H9 (cell line): ENCODE data around the gene KANSL1. TPM values are rescaled to one million over a fixed set of nuclear protein-coding genes. Genes with fewer than 3 reads are reported as not detected.

Experiments
- DNase-seq: peaks from one replicate; pipeline ENCODE4 v3.0.0-alpha.2; 2017
- H2AFZ ChIP-seq: one replicate; pipeline ENCODE4 v1.6.1; 2013; ENCODE audit warnings: mild to moderate bottlenecking, low read length, control low read depth, moderate library complexity
- H2AK5ac ChIP-seq: 2 replicates; pipeline ENCODE4 v1.6.1; 2013; ENCODE audit warnings: low read length, control low read depth, mixed read lengths; ENCODE audit not compliant: insufficient read length
- H2BK120ac ChIP-seq: one replicate; pipeline ENCODE4 v1.6.1; 2013; ENCODE audit warnings: low read depth, mild to moderate bottlenecking, low read length, control low read depth, inconsistent platforms; ENCODE audit not compliant: poor library complexity, severe bottlenecking
- H2BK12ac ChIP-seq: 2 replicates; pipeline ENCODE4 v1.6.1; 2013; ENCODE audit warnings: low read length, control low read depth, mixed read lengths, low read depth; ENCODE audit not compliant: insufficient read length
- H2BK15ac ChIP-seq: 2 replicates; pipeline ENCODE4 v1.6.1; 2013; ENCODE audit warnings: low read depth, low read length, control low read depth
- H2BK20ac ChIP-seq: one replicate; pipeline ENCODE4 v1.6.1; 2013; ENCODE audit warnings: low read depth, mild to moderate bottlenecking, low read length, control low read depth, inconsistent platforms; ENCODE audit not compliant: poor library complexity, severe bottlenecking
- H2BK5ac ChIP-seq: 2 replicates; pipeline ENCODE4 v1.6.1; 2013; ENCODE audit warnings: low read length, control low read depth, mixed read lengths; ENCODE audit not compliant: insufficient read length
- H3K14ac ChIP-seq: 2 replicates; pipeline ENCODE4 v1.6.1; 2013; ENCODE audit warnings: low read length, control low read depth; ENCODE audit not compliant: insufficient read depth
- H3K18ac ChIP-seq: 2 replicates; pipeline ENCODE4 v1.6.1; 2013; ENCODE audit warnings: low read depth, mild to moderate bottlenecking, mixed read lengths, low read length, control low read depth; ENCODE audit not compliant: insufficient read length
- H3K23ac ChIP-seq: 2 replicates; pipeline ENCODE4 v1.6.1; 2013; ENCODE audit warnings: low read length, control low read depth, mixed read lengths, low read depth; ENCODE audit not compliant: insufficient read length
- H3K23me2 ChIP-seq: 2 replicates; pipeline ENCODE4 v1.6.1; 2013; ENCODE audit warnings: low read depth, mild to moderate bottlenecking, mixed read lengths, low read length, control low read depth; ENCODE audit not compliant: insufficient read length, poor library complexity, severe bottlenecking
- H3K27ac ChIP-seq: 2 replicates; pipeline ENCODE4 v1.5.1; 2013; ENCODE audit warnings: low read length, control low read depth, mixed read lengths, low read depth; ENCODE audit not compliant: insufficient read length
- H3K27me3 ChIP-seq: 2 replicates; pipeline ENCODE4 v1.6.1; 2013; ENCODE audit warnings: low read length, control low read depth, inconsistent platforms; ENCODE audit not compliant: insufficient read depth
- H3K4ac ChIP-seq: 2 replicates; pipeline ENCODE4 v1.6.1; 2013; ENCODE audit warnings: low read depth, mild to moderate bottlenecking, control low read depth, inconsistent platforms, low read length, moderate library complexity
- H3K4me1 ChIP-seq: 2 replicates; pipeline ENCODE4 v1.6.1; 2013; ENCODE audit warnings: low read length, control low read depth, inconsistent platforms; ENCODE audit not compliant: insufficient read depth
- H3K4me2 ChIP-seq: 2 replicates; pipeline ENCODE4 v1.6.1; 2013; ENCODE audit warnings: low read length, control low read depth, mixed read lengths; ENCODE audit not compliant: insufficient read length, insufficient read depth
- H3K56ac ChIP-seq: 2 replicates; pipeline ENCODE4 v1.6.1; 2013; ENCODE audit warnings: low read depth, mild to moderate bottlenecking, mixed read lengths, low read length, control low read depth; ENCODE audit not compliant: insufficient read length
- H3K79me1 ChIP-seq: 2 replicates; pipeline ENCODE4 v1.6.1; 2013; ENCODE audit warnings: low read depth, mild to moderate bottlenecking, moderate library complexity, low read length, control low read depth, inconsistent platforms; ENCODE audit not compliant: insufficient read depth, poor library complexity, severe bottlenecking
- H3K79me2 ChIP-seq: 2 replicates; pipeline ENCODE4 v1.6.1; 2013; ENCODE audit warnings: low read length, control low read depth, inconsistent platforms; ENCODE audit not compliant: insufficient read depth
- H3K9ac ChIP-seq: 2 replicates; pipeline ENCODE4 v1.6.1; 2013; ENCODE audit warnings: low read length, control low read depth, mixed read lengths; ENCODE audit not compliant: insufficient read length; ENCODE audit errors: extremely low read depth
- H3K9me3 ChIP-seq: one replicate; pipeline ENCODE4 v1.6.1; 2013; ENCODE audit warnings: low read depth, low read length, inconsistent platforms; ENCODE audit not compliant: control insufficient read depth
- H3T11ph ChIP-seq: one replicate; pipeline ENCODE4 v1.6.1; 2013; ENCODE audit warnings: mild to moderate bottlenecking, low read length, control low read depth, inconsistent platforms
- H4K20me1 ChIP-seq: one replicate; pipeline ENCODE4 v1.6.1; 2013; ENCODE audit not compliant: control insufficient read depth, insufficient read length, insufficient read depth
- H4K5ac ChIP-seq: 2 replicates; pipeline ENCODE4 v1.6.1; 2013; ENCODE audit warnings: low read depth, mild to moderate bottlenecking, mixed read lengths, low read length, control low read depth; ENCODE audit not compliant: insufficient read length
- H4K8ac ChIP-seq: replicated peaks from 2 replicates; pipeline ENCODE4 v1.6.1; 2013; ENCODE audit warnings: low read length, control low read depth, mixed read lengths, low read depth; ENCODE audit not compliant: insufficient read length
- H4K91ac ChIP-seq: 2 replicates; pipeline ENCODE4 v1.6.1; 2013; ENCODE audit warnings: low read depth, mild to moderate bottlenecking, moderate library complexity, mixed read lengths, low read length, control low read depth; ENCODE audit not compliant: insufficient read length
- H3K27ac Mint-ChIP-seq, 3 experiments: 2 replicates in 2 of 3; 3 replicates in 1 of 3; pipeline ENCODE4 v1.8.0; 2020 to 2021; ENCODE audit warnings: mixed read lengths in 3 of 3, mild to moderate bottlenecking in 1 of 3, moderate library complexity in 1 of 3
- H3K27me3 Mint-ChIP-seq: 2 replicates; pipeline ENCODE4 v1.8.0; 2021; ENCODE audit warnings: low read depth, mild to moderate bottlenecking, moderate library complexity, mixed read lengths
- H3K36me3 Mint-ChIP-seq, 3 experiments: 2 replicates in 2 of 3; 3 replicates in 1 of 3; pipeline ENCODE4 v1.8.0; 2020 to 2021; ENCODE audit warnings: low read depth in 3 of 3, mixed read lengths in 3 of 3; ENCODE audit not compliant: insufficient read depth in 1 of 3
- H3K4me1 Mint-ChIP-seq, 2 experiments: 2 replicates each; pipeline ENCODE4 v1.8.0; 2020; ENCODE audit warnings: mixed read lengths in 2 of 2
- H3K4me3 Mint-ChIP-seq, 2 experiments: 2 replicates in 1 of 2; 3 replicates in 1 of 2; pipeline ENCODE4 v1.8.0; 2020 to 2021; ENCODE audit warnings: mild to moderate bottlenecking in 2 of 2, mixed read lengths in 2 of 2, moderate library complexity in 1 of 2
- H3K9me3 Mint-ChIP-seq, 2 experiments: 2 replicates in 1 of 2; 3 replicates in 1 of 2; pipeline ENCODE4 v1.8.0; 2020; ENCODE audit warnings: mild to moderate bottlenecking in 2 of 2, mixed read lengths in 2 of 2, moderate library complexity in 1 of 2
- whole genome bisulfite sequencing: extraction: QIAGEN DNeasy Blood & Tissue Kit; methylation state at CpG from one replicate; pipeline ENCODE4 v1.1.7; 2013; ENCODE audit warnings: missing lambda C conversion rate, low lambda C conversion rate, mixed read lengths; ENCODE audit not compliant: insufficient read length; ENCODE audit errors: extremely low coverage; 5-methylcytosine and 5-hydroxymethylcytosine counted together
- total RNA-seq: library from RNA; stranded (reverse); gene quantifications from 2 replicates; pipeline ENCODE4 v1.2.1, GENCODE V29; 2021
- TF ChIP-seq, protein P1 (sequence below): fragments of 200-600 bp; sonication (generic); conservative IDR thresholded peaks from 3 replicates; pipeline ENCODE4 v1.8.0; 2021; ENCODE audit warnings: antibody characterized with exemption, mild to moderate bottlenecking

KANSL1 gene
- total RNA-seq, 1 experiment from 2014 or later = 114 TPM

GRCh38 chr17:45986056-45986455, 207.2 kb downstream of the KANSL1 start:
- no peaks in the 10 kb centered on the region for H3K4me1 ChIP-seq
- no peaks in the 10 kb centered on the region for H3K27me3 ChIP-seq
- Mint-ChIP-seq H3K9me3 (peaks cover 4 to 7% of the 10 kb centered on the region in 2 experiments; a peak in 3 of 5 replicates), H3K4me1 (peaks cover 7 to 8% of the 10 kb centered on the region in 2 experiments), H3K4me3 (no peak overlapping the region; a peak in 1 of 5 replicates), H3K36me3 (no peaks in the 10 kb centered on the region), H3K27me3 (peaks cover 6% of the 10 kb centered on the region), H3K27ac (no peak overlapping the region)
- WGBS = no CpG with 5 or more reads among the region's 4 CpGs
- no peaks in the 10 kb centered on the region for H3K23me2 ChIP-seq
- no peak overlapping the region for H2AK5ac ChIP-seq
- TF ChIP-seq, protein P1, sequence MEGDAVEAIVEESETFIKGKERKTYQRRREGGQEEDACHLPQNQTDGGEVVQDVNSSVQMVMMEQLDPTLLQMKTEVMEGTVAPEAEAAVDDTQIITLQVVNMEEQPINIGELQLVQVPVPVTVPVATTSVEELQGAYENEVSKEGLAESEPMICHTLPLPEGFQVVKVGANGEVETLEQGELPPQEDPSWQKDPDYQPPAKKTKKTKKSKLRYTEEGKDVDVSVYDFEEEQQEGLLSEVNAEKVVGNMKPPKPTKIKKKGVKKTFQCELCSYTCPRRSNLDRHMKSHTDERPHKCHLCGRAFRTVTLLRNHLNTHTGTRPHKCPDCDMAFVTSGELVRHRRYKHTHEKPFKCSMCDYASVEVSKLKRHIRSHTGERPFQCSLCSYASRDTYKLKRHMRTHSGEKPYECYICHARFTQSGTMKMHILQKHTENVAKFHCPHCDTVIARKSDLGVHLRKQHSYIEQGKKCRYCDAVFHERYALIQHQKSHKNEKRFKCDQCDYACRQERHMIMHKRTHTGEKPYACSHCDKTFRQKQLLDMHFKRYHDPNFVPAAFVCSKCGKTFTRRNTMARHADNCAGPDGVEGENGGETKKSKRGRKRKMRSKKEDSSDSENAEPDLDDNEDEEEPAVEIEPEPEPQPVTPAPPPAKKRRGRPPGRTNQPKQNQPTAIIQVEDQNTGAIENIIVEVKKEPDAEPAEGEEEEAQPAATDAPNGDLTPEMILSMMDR = no peak
- H2BK5ac ChIP-seq = no peak overlapping the region
- no peak overlapping the region for H2BK20ac ChIP-seq
- no peaks in the 10 kb centered on the region for H3K79me2 ChIP-seq
- no peak overlapping the region for H2BK120ac ChIP-seq
- H2BK15ac ChIP-seq = no peak overlapping the region
- H3T11ph ChIP-seq = no peak overlapping the region
- H3K4me2 ChIP-seq = no peak overlapping the region
- H3K18ac ChIP-seq = no peak overlapping the region
- no peak overlapping the region for H4K8ac ChIP-seq
- no peaks in the 10 kb centered on the region for H3K9me3 ChIP-seq
- H3K9ac ChIP-seq = no peak overlapping the region
- no peak overlapping the region for H3K23ac ChIP-seq
- no peak overlapping the region for H3K4ac ChIP-seq
- H2BK12ac ChIP-seq = no peak overlapping the region
- H3K14ac ChIP-seq = no peak overlapping the region
- H4K91ac ChIP-seq = no peak overlapping the region
- H3K79me1 ChIP-seq = no peaks in the 10 kb centered on the region
- no peak overlapping the region for H2AFZ ChIP-seq
- no peak overlapping the region for H4K5ac ChIP-seq
- H3K27ac ChIP-seq = no peak overlapping the region
- H4K20me1 ChIP-seq = no peaks in the 10 kb centered on the region
- DNase-seq = no peak
- no peak overlapping the region for H3K56ac ChIP-seq
